ENCODE data around the gene MCCC2. TPM values are rescaled to one million over a fixed set of nuclear protein-coding genes. Genes with fewer than 3 reads are reported as not detected.

The MCCC2 gene
- total and polyA plus RNA-seq, 2 of the 8 experiments (the other 6 are each of a cell fraction or from before 2014, with no cell fraction given), result 71.7 to 86.6 TPM

GRCh38 chr5:71623221-71623794 lies 36.2 kb downstream of the MCCC2 start:
- Histone ChIP-seq H3K4me2 (ENCODE audit: insufficient read depth in 1 of 2, low read depth in 2 of 2, low read length in 2 of 2) (no peak overlapping the region), H3K4me1 (replicated peaks in 1 of 4; ENCODE audit: control insufficient read depth in 3 of 4, insufficient read depth in 4 of 4, low read length in 3 of 4) (no peaks in the 10 kb centered on the region), H3K9ac (replicated peaks in 1 of 4; ENCODE audit: extremely low read depth in 1 of 4, low read depth in 3 of 4, low read length in 3 of 4) (no peak overlapping the region), H2BK120ac (replicated peaks; ENCODE audit: low read depth, low read length) (no peak overlapping the region), H3K18ac (ENCODE audit: extremely low read depth, low read length) (no peak overlapping the region), H3K36me3 (ENCODE audit: control insufficient read depth in 2 of 4, insufficient read depth in 4 of 4, low read length in 3 of 4) (peaks cover 0 to 11% (median 0%) of the 10 kb centered on the region in 4 experiments; a peak in 4 of 8 replicates), H3K23ac (ENCODE audit: insufficient read length) (no peak overlapping the region), H3K27ac (ENCODE audit: low read depth, low read length) (no peak overlapping the region), H4K5ac (ENCODE audit: insufficient read length, low read depth, low read length) (no peak overlapping the region), H2BK15ac (ENCODE audit: low read length) (no peak overlapping the region), H4K20me1 (replicated peaks in 1 of 2; ENCODE audit: control insufficient read depth in 1 of 2, insufficient read depth in 2 of 2, low read length in 2 of 2) (peaks cover 0 to 5% of the 10 kb centered on the region in 2 experiments), H3K4me3 (ENCODE audit: extremely low read depth in 1 of 4, insufficient read depth in 2 of 4, low read depth in 3 of 4, low read length in 4 of 4) (no peak overlapping the region), H3K79me2 (ENCODE audit: control insufficient read depth in 1 of 2, insufficient read depth in 2 of 2, low read length in 2 of 2) (0 out of 4 replicates have a peak, but pooled peaks cover 0 to 9% of the 10 kb centered on the region in 2 experiments), H2BK12ac (ENCODE audit: low read depth, low read length) (no peak overlapping the region), H4K8ac (ENCODE audit: extremely low read depth, insufficient read depth, low read length) (no peak overlapping the region), H3K4ac (replicated peaks; ENCODE audit: insufficient read length, low read depth, low read length) (no peak overlapping the region), H3K56ac (replicated peaks; ENCODE audit: insufficient read length, low read depth, low read length) (no peak overlapping the region), H3K79me1 (ENCODE audit: low read depth, low read length) (no peaks in the 10 kb centered on the region; the same call in 1 of the 2 replicates), H3K23me2 (ENCODE audit: low read depth, low read length) (no peaks in the 10 kb centered on the region; the same call in 1 of the 2 replicates), H4K91ac (replicated peaks; ENCODE audit: insufficient read length, low read length) (no peak overlapping the region), H3K14ac (ENCODE audit: insufficient read length) (no peak overlapping the region), H2BK20ac (ENCODE audit: low read length) (no peak overlapping the region), H2AFZ (ENCODE audit: low read length) (no peak overlapping the region), H3K9me3 (ENCODE audit: insufficient read depth in 2 of 2, low read depth in 1 of 2, low read length in 1 of 2) (no peaks in the 10 kb centered on the region), H2BK5ac (ENCODE audit: low read depth, low read length) (no peak overlapping the region), H2AK5ac (ENCODE audit: low read depth, low read length) (no peak overlapping the region), H3K27me3 (replicated peaks in 1 of 4; ENCODE audit: control insufficient read depth in 3 of 4, extremely low read depth in 1 of 4, insufficient read depth in 3 of 4, low read length in 3 of 4) (no peaks in the 10 kb centered on the region)
- ChIA-PET CTCF (ENCODE audit: partially characterized antibody) (interaction anchor here (2.3 kb wide), 1 partner anchor 23 kb away, joined by 10 read pairs; no protein-coding TSS in a partner anchor), POLR2A (ENCODE audit: partially characterized antibody) (no interaction called here)
- WGBS, 2 experiments (ENCODE audit: extremely low coverage in 1 of 2, insufficient coverage in 1 of 2, insufficient read length in 1 of 2, insufficient replicate concordance in 2 of 2, low coverage in 1 of 2, low lambda C conversion rate in 2 of 2, missing lambda C conversion rate in 1 of 2), result 94% methylated on average over 10 of the region's 10 CpGs; no CpG with 5 or more reads in 1 of the 2 experiments
- FAIRE-seq (no peak), DNase-seq (ENCODE audit: low read depth in 1 of 2, low spot score in 2 of 2) (no peak)
- TF ChIP-seq, protein P1, sequence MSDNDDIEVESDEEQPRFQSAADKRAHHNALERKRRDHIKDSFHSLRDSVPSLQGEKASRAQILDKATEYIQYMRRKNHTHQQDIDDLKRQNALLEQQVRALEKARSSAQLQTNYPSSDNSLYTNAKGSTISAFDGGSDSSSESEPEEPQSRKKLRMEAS (IDR thresholded peaks at IDR 0.05), result no peak
- TF ChIP-seq KDM5A (IDR thresholded peaks at IDR 0.05; ENCODE audit: low read length), result no peak
- TF ChIP-seq TAF7 (optimal IDR thresholded peaks at IDR 0.05; ENCODE audit: borderline replicate concordance, low read depth, low read length), result no peak
- TF ChIP-seq POLR2A (IDR thresholded peaks at IDR 0.05; ENCODE audit: control extremely low read depth in 1 of 2, low read depth in 2 of 2, low read length in 2 of 2), result no peak
- TF ChIP-seq, protein P2, sequence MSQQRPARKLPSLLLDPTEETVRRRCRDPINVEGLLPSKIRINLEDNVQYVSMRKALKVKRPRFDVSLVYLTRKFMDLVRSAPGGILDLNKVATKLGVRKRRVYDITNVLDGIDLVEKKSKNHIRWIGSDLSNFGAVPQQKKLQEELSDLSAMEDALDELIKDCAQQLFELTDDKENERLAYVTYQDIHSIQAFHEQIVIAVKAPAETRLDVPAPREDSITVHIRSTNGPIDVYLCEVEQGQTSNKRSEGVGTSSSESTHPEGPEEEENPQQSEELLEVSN (IDR thresholded peaks at IDR 0.05), result no peak
- TF ChIP-seq, protein P3, sequence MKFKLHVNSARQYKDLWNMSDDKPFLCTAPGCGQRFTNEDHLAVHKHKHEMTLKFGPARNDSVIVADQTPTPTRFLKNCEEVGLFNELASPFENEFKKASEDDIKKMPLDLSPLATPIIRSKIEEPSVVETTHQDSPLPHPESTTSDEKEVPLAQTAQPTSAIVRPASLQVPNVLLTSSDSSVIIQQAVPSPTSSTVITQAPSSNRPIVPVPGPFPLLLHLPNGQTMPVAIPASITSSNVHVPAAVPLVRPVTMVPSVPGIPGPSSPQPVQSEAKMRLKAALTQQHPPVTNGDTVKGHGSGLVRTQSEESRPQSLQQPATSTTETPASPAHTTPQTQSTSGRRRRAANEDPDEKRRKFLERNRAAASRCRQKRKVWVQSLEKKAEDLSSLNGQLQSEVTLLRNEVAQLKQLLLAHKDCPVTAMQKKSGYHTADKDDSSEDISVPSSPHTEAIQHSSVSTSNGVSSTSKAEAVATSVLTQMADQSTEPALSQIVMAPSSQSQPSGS (IDR thresholded peaks at IDR 0.05; ENCODE audit: low read length), result no peak
- no peak for TF ChIP-seq YY1 (IDR thresholded peaks at IDR 0.05; ENCODE audit: low read depth, low read length)
- TF ChIP-seq TCF12 (IDR thresholded peaks at IDR 0.05; ENCODE audit: low read depth, low read length), result no peak
- no peak for TF ChIP-seq SIN3A (conservative IDR thresholded peaks at IDR 0.05 in 1 of 2, IDR thresholded peaks at IDR 0.05 in 1 of 2; ENCODE audit: low read depth in 1 of 2, low read length in 2 of 2)
- TF ChIP-seq BCL11A (IDR thresholded peaks at IDR 0.05; ENCODE audit: low read depth in 2 of 2, low read length in 2 of 2), result no peak
- no peak for TF ChIP-seq ASH2L (IDR thresholded peaks at IDR 0.05; ENCODE audit: low read length)

Measured in H1 (cell line).